HCT116 (cell line): Measurements from ENCODE around the gene NR1H4. TPM values are rescaled to one million over a fixed set of nuclear protein-coding genes. Genes with fewer than 3 reads are reported as not detected.

Source experiments
- ATAC-seq: fragments of 200-7000 bp; cut with Tn5 transposase; 2 replicates; pipeline ENCODE4 v1.9.1; 2020; ENCODE audit warnings: mild to moderate bottlenecking, moderate library complexity
- BruUV-seq: library from RNA; stranded (reverse); fragments of 400-500 nt; replicated peaks from 2 replicates; lab custom pipeline; 2021; lab: Mats Ljungman, UMichigan
- CTCF ChIA-PET: fragments of 300-600 bp; sonication (Branson Sonifier 250); formaldehyde crosslinking; loops from one replicate; lab custom pipeline; 2021; ENCODE audit warnings: antibody characterized with exemption; lab: Charles Lee
- POLR2A ChIA-PET: fragments of 300-600, 350-600 bp; sonication (Branson Sonifier 250); formaldehyde crosslinking; loops from one replicate; lab custom pipeline; 2021; ENCODE audit warnings: antibody characterized with exemption; lab: Charles Lee
- RAD21 ChIA-PET, 2 experiments: fragments of 300-600 bp; sonication (Branson Sonifier 250); formaldehyde crosslinking; loops; one replicate each; lab custom pipeline; 2023; ENCODE audit warnings: low total read pairs in 2 of 2; ENCODE audit not compliant: uncharacterized antibody in 2 of 2, unreplicated experiment in 2 of 2, low non-redundant PET in 1 of 2; lab: Charles Lee
- DNase-seq: peaks from one replicate; pipeline ENCODE4 v3.0.0-alpha.2; 2010; ENCODE audit warnings: low read depth, low spot score
- H2AFZ ChIP-seq: fragments of 200-600 bp; shearing (Covaris generic), sonication (generic); 2 replicates; pipeline ENCODE4 v1.6.1; 2017; ENCODE audit warnings: low read depth, mixed run types, mixed read lengths, antibody characterized with exemption, low read length; ENCODE audit not compliant: poor library complexity, severe bottlenecking
- H3K27ac ChIP-seq: 2 replicates; pipeline ENCODE4 v1.5.1; 2012; ENCODE audit warnings: low read depth, low read length
- H3K27me3 ChIP-seq: fragments of 200-600 bp; sonication (generic); 2 replicates; pipeline ENCODE4 v1.6.1; 2016; ENCODE audit warnings: mixed run types, low read length, mixed read lengths; ENCODE audit not compliant: insufficient read depth
- H3K36me3 ChIP-seq, 2 experiments: fragments of 200-500 bp in 1 of 2; fragments of 200-600 bp in 1 of 2; sonication (Bioruptor generic) in 1 of 2; sonication (generic) in 1 of 2; 2 replicates each; pipeline versions ENCODE4 v1.5.1 to v1.6.1; 2014 to 2016; ENCODE audit warnings: low read length in 2 of 2, inconsistent platforms in 1 of 2, mixed read lengths in 1 of 2, mixed run types in 1 of 2; ENCODE audit not compliant: insufficient read depth in 2 of 2, control insufficient read depth in 1 of 2
- H3K4me1 ChIP-seq, 2 experiments: fragments of 200-600 bp in 1 of 2; sonication (generic) in 1 of 2; 2 replicates each; pipeline versions ENCODE4 v1.5.1 to v1.6.1; 2012 to 2017; ENCODE audit warnings: low read length in 2 of 2, inconsistent platforms in 1 of 2, mild to moderate bottlenecking in 1 of 2, mixed read lengths in 1 of 2, mixed run types in 1 of 2, moderate library complexity in 1 of 2; ENCODE audit not compliant: insufficient read depth in 2 of 2, control insufficient read depth in 1 of 2
- H3K4me2 ChIP-seq: fragments of 200-600 bp; sonication (generic); 2 replicates; pipeline ENCODE4 v1.6.1; 2017; ENCODE audit warnings: mixed run types, low read length, mixed read lengths
- H3K4me3 ChIP-seq, 2 experiments: fragments of 200-600 bp in 1 of 2; sonication (generic) in 1 of 2; replicated peaks in 1 of 2; 2 replicates each; pipeline ENCODE4 v1.5.1; 2011 to 2016; ENCODE audit warnings: low read length in 2 of 2, control low read depth in 1 of 2, low read depth in 1 of 2, mild to moderate bottlenecking in 1 of 2, mixed read lengths in 1 of 2, mixed run types in 1 of 2
- H3K79me2 ChIP-seq: fragments of 200-600 bp; sonication (generic); 2 replicates; pipeline ENCODE4 v1.6.1; 2017; ENCODE audit warnings: mild to moderate bottlenecking, mixed run types, low read length, moderate library complexity, mixed read lengths; ENCODE audit not compliant: insufficient read depth
- H3K9ac ChIP-seq: fragments of 200-600 bp; sonication (generic); 2 replicates; pipeline ENCODE4 v1.6.1; 2016; ENCODE audit warnings: low read length, mixed read lengths
- H3K9me2 ChIP-seq: fragments of 200-600 bp; sonication (generic), shearing (Covaris generic); 2 replicates; pipeline ENCODE4 v1.6.1; 2017; ENCODE audit warnings: mixed run types, mild to moderate bottlenecking, moderate library complexity; ENCODE audit not compliant: insufficient read depth
- H3K9me3 ChIP-seq, 2 experiments: fragments of 200-500 bp in 1 of 2; fragments of 200-600 bp in 1 of 2; sonication (Bioruptor generic) in 1 of 2; sonication (generic) in 1 of 2; 2 replicates each; pipeline ENCODE4 v1.6.1; 2014 to 2017; ENCODE audit warnings: low read length in 2 of 2, mixed read lengths in 2 of 2, inconsistent platforms in 1 of 2, low read depth in 1 of 2, mild to moderate bottlenecking in 1 of 2, mixed run types in 1 of 2, moderate library complexity in 1 of 2; ENCODE audit not compliant: control insufficient read depth in 1 of 2, insufficient read depth in 1 of 2
- H4K20me1 ChIP-seq: fragments of 200-600 bp; sonication (generic), shearing (Covaris generic); 2 replicates; pipeline ENCODE4 v1.6.1; 2017; ENCODE audit warnings: mixed run types, mild to moderate bottlenecking, moderate library complexity; ENCODE audit not compliant: insufficient read depth
- CBX3 ChIP-seq: IDR thresholded peaks from 2 replicates; pipeline ENCODE4 v1.6.1; 2012; ENCODE audit warnings: low read depth
- CEBPB ChIP-seq: IDR thresholded peaks from 2 replicates; pipeline ENCODE4 v1.6.1; 2012; ENCODE audit warnings: low read depth
- CTCF ChIP-seq, 3 experiments: fragments of 200-600 bp in 1 of 3; sonication (generic) in 1 of 3; IDR thresholded peaks in 2 of 3; conservative IDR thresholded peaks in 1 of 3; 2 replicates each; pipeline ENCODE4 v1.5.1; 2012 to 2017; ENCODE audit warnings: low read depth in 2 of 3, low read length in 2 of 3, antibody characterized with exemption in 1 of 3, borderline replicate concordance in 1 of 3, control low read depth in 1 of 3, mild to moderate bottlenecking in 1 of 3, mixed read lengths in 1 of 3, mixed run types in 1 of 3, moderate library complexity in 1 of 3; ENCODE audit not compliant: insufficient read depth in 1 of 3
- EGR1 ChIP-seq: IDR thresholded peaks from 2 replicates; pipeline ENCODE4 v1.6.1; 2012; ENCODE audit warnings: low read depth
- ELF1 ChIP-seq: IDR thresholded peaks from 2 replicates; pipeline ENCODE4 v1.6.1; 2012; ENCODE audit warnings: low read depth, borderline replicate concordance
- JUND ChIP-seq: IDR thresholded peaks from 2 replicates; pipeline ENCODE4 v1.6.1; 2012
- POLR2AphosphoS5 ChIP-seq: IDR thresholded peaks from 2 replicates; pipeline ENCODE4 v1.6.1; 2011; ENCODE audit warnings: mild to moderate bottlenecking, low read depth, low read length, moderate library complexity
- RAD21 ChIP-seq: IDR thresholded peaks from 2 replicates; pipeline ENCODE4 v1.6.1; 2012; ENCODE audit warnings: low read depth, mild to moderate bottlenecking
- REST ChIP-seq: IDR thresholded peaks from 2 replicates; pipeline ENCODE4 v1.6.1; 2012; ENCODE audit warnings: low read depth
- SIN3A ChIP-seq: IDR thresholded peaks from 2 replicates; pipeline ENCODE4 v1.6.1; 2012; ENCODE audit warnings: low read depth
- SP1 ChIP-seq: IDR thresholded peaks from 2 replicates; pipeline ENCODE4 v1.6.1; 2012; ENCODE audit warnings: low read depth
- YY1 ChIP-seq: IDR thresholded peaks from 2 replicates; pipeline ENCODE4 v1.6.1; 2011; ENCODE audit warnings: low read length, low read depth, moderate library complexity, mild to moderate bottlenecking; ENCODE audit not compliant: insufficient replicate concordance; ENCODE audit errors: extremely low read depth
- intact Hi-C: fragments of 100-400 bp; cut with micrococcal nuclease; formaldehyde crosslinking; loops from 2 replicates; pipeline ENCODE4 v1.10.0; 2022
- total RNA-seq: library from RNA; stranded (reverse); gene quantifications from one replicate; pipeline ENCODE4 v1.2.1, GENCODE V29; 2021; ENCODE audit not compliant: unreplicated experiment
- TF ChIP-seq, protein P1 (sequence below): IDR thresholded peaks from 2 replicates; pipeline ENCODE4 v1.6.1; 2012

NR1H4 gene
- total RNA-seq, 1 experiment from 2014 or later: not detected

- Histone ChIP-seq H3K36me3 (no peaks in the 10 kb centered on the region), H3K4me3 (no peak overlapping the region), H3K4me1 (peaks cover 2% of the 10 kb centered on the region in 2 experiments; a peak in 3 of 4 replicates), H4K20me1 (no peaks in the 10 kb centered on the region), H2AFZ (no peak overlapping the region), H3K79me2 (no peaks in the 10 kb centered on the region), H3K9ac (no peak overlapping the region), H3K27ac (no peak overlapping the region), H3K9me3 (no peaks in the 10 kb centered on the region)
- CTCF ChIA-PET: interaction anchor here (0.9 kb wide), 1 partner anchor 101 kb away, joined by 3 read pairs; no protein-coding TSS in a partner anchor
- RAD21 ChIA-PET: no interaction called here
- intact Hi-C loops: no loop called here
- POLR2A ChIA-PET: no interaction called here
- TF ChIP-seq SP1 (no peak), JUND (no peak), ELF1 (no peak), REST (no peak), SIN3A (no peak), CEBPB (no peak), CBX3 (no peak), POLR2AphosphoS5 (no peak), EGR1 (no peak), RAD21 (no peak), YY1 (no peak), CTCF (IDR thresholded peaks at IDR 0.05 in 2 of 3, conservative IDR thresholded peaks at IDR 0.05 in 1 of 3; ENCODE audit: borderline replicate concordance in 1 of 3, insufficient read depth in 1 of 3, low read depth in 2 of 3, low read length in 2 of 3) (no peak)
- TF ChIP-seq, protein P1, sequence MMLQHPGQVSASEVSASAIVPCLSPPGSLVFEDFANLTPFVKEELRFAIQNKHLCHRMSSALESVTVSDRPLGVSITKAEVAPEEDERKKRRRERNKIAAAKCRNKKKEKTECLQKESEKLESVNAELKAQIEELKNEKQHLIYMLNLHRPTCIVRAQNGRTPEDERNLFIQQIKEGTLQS: no peak
- TF ChIP-seq, all 23 proteins: peak for 0
- BruUV-seq: no TSS peak
- ATAC-seq: no peak
- peaks cover 12% of the 10 kb centered on the region; the same call in 1 of the 2 replicates for H3K27me3 ChIP-seq
- no peak for DNase-seq
- H3K9me2 ChIP-seq: no peaks in the 10 kb centered on the region
- no peak overlapping the region for H3K4me2 ChIP-seq
Measured at GRCh38 chr12:100567945-100568344, 94.3 kb downstream of the NR1H4 start.
